HG02763 (cell line): Measurements from ENCODE around the gene MAPK11.

Source experiments
- ATAC-seq: cut with Tn5 transposase; IDR thresholded peaks from one replicate; pipeline ENCODE4 v1.9.1; 2021; ENCODE audit warnings: mild to moderate bottlenecking, moderate library complexity; ENCODE audit not compliant: unreplicated experiment

The MAPK11 gene

GRCh38 chr22:50227579-50228215, 42.5 kb downstream of the MAPK11 start:
- ATAC-seq: no peak

DNA sequence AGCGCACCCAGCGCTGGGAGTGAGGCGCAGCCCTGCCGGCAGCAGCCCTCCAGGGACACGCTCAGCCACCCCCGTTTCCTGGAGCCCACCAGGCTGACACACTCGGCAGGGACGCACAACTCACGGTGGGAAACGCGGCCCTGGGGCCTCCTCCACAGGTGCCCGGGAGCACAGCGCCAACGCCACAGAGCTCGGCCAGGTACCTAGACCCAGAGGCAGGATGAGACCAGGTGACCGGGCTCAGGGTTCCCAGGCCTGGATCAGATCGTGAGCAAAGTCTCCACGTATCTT, 43.4 kb downstream of the MAPK11 start:
- no peak for ATAC-seq

DNA sequence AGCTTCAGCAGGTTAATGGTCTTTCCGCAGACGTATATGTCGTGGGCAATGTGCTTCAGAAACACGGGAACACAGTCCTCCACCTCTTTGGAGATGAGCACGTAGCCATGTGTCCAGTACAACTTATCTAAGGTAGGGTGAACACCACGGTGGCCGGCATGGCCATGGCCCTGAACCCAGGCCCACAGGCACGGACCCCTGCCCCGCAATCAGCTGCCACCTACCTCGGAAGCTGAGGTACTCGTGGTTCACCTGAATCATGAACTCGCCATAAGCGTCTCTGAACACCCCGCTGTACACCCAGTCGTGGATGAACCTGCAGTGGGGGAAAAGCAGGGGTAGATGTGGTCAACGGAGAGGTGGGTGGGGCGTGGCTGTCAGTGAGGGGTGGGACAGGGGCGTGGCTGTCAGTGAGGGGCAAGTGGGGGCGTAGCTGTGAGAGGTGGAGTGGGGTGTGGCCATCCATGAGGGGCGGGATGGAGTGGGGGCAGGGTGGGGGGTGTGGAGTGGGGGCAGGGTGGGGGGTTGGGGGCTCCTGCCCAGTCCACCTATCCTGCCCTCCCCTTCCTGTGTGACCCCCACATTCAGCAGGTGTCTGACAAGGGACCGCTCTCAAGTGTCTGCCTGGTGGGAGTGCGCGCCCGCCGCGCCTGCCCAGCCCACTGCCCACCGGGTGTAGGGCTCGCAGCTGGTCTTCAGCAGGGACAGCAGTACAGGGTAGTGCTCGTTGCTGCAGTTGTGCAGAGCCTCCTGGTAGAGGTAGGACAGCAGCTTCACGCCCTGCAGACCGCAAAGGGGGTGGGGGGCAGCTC, 43.9 kb downstream of the MAPK11 start:
- no peak for ATAC-seq

DNA sequence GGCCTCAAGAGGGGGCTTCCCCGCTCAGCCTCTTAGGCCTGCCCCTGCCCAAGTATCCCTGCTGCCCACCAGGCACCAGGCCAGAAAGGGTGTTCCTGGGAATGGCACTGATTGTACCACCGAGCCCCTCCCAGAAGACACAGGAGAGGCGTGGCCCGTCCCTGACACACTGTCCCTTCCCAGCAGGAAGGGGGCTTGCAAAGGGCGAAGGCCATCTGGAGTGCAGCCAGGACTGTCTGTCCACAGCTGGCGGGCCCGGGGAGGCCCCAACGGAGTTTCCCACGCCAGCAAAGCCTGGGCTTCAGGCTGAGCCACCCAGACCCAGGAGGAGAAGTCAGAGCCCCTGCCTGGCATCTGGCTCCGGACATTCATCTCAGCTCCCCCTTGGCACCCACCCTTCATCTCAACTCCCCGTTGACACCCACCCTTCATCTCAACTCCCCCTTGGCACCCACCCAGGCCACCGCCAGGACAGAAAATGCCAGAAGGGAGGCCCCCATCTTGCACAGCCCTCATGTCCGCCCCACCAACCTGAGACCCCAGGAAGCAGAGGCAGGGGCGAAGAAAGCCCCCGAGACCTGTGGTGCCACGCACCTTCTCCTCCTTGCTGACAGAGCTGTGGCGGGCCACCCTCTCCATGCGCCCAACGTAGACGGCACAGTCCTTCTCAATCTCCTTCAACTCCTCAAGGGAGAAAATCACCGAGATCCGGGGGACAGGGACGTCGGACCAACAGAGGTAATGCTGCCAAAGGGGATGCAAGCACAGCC, 44.8 kb downstream of the MAPK11 start:
- ATAC-seq: no peak

GRCh38 chr22:50224071-50224470, 46.1 kb downstream of the MAPK11 start:
- no peak for ATAC-seq

GRCh38 chr22:50222508-50222907, 47.7 kb downstream of the MAPK11 start:
- no peak for ATAC-seq

- ATAC-seq: no peak
These were observed 48.5 kb downstream of the MAPK11 start for GRCh38 chr22:50221410-50222300.

DNA sequence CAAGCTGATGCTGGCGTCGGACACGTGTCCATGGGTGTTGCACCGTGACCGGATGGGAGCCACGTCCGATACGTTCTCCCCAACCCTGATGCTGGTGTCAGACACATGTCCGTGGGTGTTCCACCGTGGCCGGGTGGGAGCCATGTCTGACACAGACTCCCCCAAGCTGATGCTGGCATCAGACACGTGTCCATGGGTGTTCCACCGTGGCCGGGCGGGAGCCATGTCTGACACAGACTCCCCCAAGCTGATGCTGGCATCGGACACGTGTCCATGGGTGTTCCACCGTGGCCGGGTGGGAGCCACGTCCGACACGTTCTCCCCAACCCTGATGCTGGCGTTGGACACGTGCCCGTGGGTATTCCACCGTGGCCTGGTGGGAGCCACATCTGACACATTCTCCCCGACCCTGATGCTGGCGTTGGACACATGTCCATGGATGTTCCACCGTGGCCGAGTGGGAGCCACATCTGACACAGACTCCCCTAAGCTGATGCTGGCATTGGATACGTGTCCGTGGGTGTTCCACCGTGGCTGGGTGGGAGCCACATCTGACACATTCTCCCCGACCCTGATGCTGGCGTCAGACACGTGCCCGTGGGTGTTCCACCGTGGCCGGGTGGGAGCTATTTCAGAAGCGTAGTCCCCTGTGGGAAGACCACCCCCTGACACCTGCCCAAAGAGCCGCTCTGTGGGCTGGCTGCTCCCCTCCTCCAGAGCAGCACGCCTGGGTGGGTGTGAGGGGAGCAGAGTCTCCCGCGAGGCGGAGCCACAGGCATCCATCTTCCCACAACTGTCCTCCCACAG, 49.4 kb downstream of the MAPK11 start:
- ATAC-seq: no peak

DNA sequence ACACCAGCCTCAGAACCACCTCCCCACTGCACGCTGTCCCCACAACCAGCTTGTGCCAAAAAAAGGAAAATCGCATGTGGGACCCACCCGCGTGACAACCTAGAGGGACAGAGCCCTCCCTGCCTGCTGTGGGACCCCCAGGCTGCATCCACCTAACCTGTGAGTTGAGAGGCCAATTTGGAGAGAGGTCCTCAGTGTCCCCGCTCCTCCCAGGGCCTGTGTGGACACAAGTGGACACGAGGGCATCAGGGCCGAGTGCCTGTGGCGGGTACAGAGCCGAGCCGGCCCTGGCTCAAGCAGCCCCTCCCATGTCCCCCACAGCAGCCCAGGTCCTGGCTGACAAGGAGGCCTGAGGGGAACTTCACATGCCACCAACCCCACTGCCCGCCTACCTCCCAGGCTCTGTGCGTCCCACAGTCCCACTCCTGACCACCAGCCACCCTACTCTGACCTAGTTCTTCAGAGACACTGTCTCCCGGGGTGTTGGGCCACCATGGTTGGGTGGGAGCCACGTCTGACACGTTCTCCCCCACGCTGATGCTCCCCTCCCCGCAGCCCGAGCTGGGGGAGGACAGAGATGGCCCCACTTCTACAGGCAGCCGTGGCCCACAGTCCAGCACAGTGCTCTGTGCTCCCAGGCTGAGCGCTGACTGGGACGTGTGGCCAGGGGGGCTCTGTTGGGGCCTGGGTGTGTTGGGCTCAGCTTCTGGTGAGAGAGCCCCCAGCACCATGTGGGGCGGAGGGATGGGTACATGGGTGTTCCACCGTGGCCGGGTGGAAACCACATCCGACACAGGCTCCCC, 50.2 kb downstream of the MAPK11 start:
- ATAC-seq: no peak

DNA sequence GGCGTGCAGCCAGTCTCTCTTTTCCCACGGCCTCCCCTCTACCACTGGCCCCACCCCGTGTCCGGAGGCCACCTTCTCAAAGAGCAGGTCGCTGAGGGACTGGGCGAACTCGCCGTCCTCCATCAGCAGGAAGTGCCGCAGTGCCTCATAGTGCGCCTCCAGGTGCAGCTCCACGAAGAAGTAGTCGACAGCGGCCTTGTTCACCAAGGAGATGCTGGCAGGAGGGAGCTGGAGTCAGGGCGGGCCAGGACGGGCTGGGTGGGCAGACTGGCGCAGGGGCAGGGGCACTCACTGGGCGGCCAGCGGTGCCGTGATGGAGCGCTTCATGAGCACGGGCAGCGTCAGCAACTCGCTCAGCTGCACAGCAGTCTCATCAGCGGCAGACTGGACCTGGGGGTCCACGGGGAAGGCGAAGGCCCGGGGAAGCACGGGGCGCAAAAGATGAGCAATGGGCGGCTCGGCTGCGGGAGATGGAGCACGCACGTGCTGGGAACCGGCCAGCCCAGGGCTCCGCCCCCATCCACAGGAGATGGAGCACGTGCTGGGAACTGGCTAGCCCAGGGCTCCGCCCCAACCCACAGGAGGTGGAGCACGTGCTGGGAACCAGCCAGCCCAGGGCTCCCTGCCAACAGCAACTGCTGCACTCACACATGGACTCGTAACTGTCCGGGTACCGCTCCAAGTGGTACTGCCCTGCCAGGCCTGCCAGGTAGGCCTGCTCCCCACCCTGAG, 51.0 kb downstream of the MAPK11 start:
- ATAC-seq: no peak

DNA sequence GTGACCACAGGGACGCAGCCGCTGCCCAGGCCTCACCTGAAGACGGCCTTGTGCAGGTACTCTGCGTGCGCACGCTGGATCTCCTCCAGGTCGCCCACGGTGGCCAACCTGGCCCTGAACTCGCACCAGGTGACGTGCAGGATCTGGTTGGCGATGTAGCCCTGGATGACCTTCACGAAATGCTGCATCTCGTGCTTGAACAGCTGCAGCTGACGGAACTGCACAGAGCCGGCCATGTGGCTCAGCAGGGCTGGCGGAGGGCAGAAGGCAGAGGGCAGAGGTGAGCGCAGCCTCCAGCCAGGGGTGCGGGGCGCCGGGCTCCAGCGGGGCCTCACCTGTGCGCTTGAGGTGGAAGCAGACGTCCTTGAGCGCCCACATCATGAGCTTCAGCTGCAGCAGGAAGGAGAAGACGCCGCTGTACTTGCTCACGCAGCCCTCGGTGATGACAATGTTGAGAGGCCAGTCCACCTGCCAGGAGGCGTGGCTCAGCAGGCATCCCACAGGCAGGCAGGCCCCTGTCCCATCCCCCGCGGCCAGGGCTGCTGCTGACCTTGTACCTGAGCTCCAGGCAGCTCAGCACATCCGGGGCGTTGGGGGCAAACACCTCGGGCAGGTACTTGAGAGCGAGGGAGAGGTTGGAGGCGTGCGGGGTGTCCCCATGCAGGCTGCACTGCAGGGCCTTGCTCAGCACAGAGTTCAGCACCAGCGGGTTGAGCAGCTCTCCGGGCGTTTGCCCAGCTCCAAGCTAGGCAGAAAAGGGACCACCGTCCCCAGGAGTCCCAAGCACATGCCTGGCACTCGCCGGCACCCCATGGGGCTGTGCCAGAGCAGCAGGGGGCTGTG, 51.8 kb downstream of the MAPK11 start:
- ATAC-seq: no peak

- no peak for ATAC-seq
These were observed 52.5 kb downstream of the MAPK11 start for GRCh38 chr22:50217543-50218152.

- no peak for ATAC-seq
These were observed 53.3 kb downstream of the MAPK11 start for GRCh38 chr22:50216684-50217520.

DNA sequence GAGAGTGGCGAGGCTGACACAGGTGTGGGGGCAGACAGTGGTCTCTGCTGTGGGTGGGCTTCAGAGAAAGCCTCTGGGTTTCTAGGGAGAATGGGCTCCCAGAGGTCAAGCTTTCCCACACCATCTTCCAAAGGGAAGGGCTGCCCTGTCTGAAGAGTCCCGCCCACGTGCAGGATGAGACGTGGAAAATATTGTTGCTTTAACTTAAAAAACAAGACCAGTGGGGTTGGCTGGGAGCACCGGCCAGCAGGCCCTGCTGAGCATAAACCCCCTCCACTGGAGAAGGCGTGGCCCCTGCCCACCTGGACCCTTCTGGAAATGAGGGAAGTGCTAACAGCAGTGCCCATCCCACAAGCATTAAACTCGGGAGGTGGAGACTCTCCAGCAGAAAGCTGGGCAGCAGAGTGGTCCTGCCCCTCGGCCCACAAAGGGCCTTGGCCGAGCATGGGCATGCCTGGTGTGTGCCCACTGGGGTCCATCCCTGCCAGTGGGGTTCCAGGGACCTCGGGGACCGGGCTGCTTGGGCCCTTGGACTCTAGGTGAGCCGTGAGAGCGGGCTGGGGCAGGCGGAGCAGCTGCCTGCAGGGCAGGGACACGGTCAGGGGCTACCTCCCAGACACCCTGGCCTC, 54.0 kb downstream of the MAPK11 start:
- ATAC-seq: no peak

- ATAC-seq: no peak
These were observed 54.7 kb downstream of the MAPK11 start for GRCh38 chr22:50215297-50216054.
